MM.1S (cell line): ENCODE results near the gene RHBDD1.

ENCODE experiments used
- DNase-seq: peaks from one replicate; pipeline ENCODE4 v3.0.0-alpha.2; 2015
- H2AFZ ChIP-seq: fragments of 300-600 bp; sonication (generic); 2 replicates; pipeline ENCODE4 v1.6.0; 2016; ENCODE audit warnings: antibody characterized with exemption, low read length
- H3F3A ChIP-seq: fragments of 300-600 bp; sonication (generic); 2 replicates; pipeline ENCODE4 v1.6.1; 2016; ENCODE audit warnings: mild to moderate bottlenecking, antibody characterized with exemption, low read length, moderate library complexity, mixed read lengths; ENCODE audit not compliant: insufficient read depth
- H3K27ac ChIP-seq: fragments of 300-600 bp; sonication (generic); 2 replicates; pipeline ENCODE4 v1.5.1; 2016; ENCODE audit warnings: mild to moderate bottlenecking, low read length
- H3K27me3 ChIP-seq: fragments of 300-600 bp; sonication (generic); replicated peaks from 2 replicates; pipeline ENCODE4 v1.6.0; 2016; ENCODE audit warnings: low read length; ENCODE audit not compliant: insufficient read depth
- H3K36me3 ChIP-seq: fragments of 300-600 bp; sonication (generic); replicated peaks from 2 replicates; pipeline ENCODE4 v1.6.1; 2016; ENCODE audit warnings: mild to moderate bottlenecking, low read length, mixed read lengths; ENCODE audit not compliant: insufficient read depth
- H3K4me1 ChIP-seq: fragments of 300-600 bp; sonication (generic); 2 replicates; pipeline ENCODE4 v1.6.1; 2016; ENCODE audit warnings: low read length, mixed read lengths
- H3K4me2 ChIP-seq: fragments of 300-600 bp; sonication (generic); 2 replicates; pipeline ENCODE4 v1.6.0; 2016; ENCODE audit warnings: low read depth, low read length
- H3K4me3 ChIP-seq: fragments of 300-600 bp; sonication (generic); 2 replicates; pipeline ENCODE4 v1.5.1; 2016; ENCODE audit warnings: low read length, mixed read lengths
- H3K79me2 ChIP-seq: fragments of 300-600 bp; sonication (generic); 2 replicates; pipeline ENCODE4 v1.6.1; 2016; ENCODE audit warnings: mixed run types, low read length, mixed read lengths
- H3K9ac ChIP-seq: fragments of 300-600 bp; sonication (generic); 2 replicates; pipeline ENCODE4 v1.6.1; 2016; ENCODE audit warnings: low read length, mixed read lengths
- H3K9me2 ChIP-seq: fragments of 300-600 bp; sonication (generic); replicated peaks from 2 replicates; pipeline ENCODE4 v1.6.1; 2016; ENCODE audit warnings: mild to moderate bottlenecking, low read length, mixed read lengths; ENCODE audit not compliant: insufficient read depth
- H3K9me3 ChIP-seq: fragments of 300-600 bp; sonication (generic); replicated peaks from 2 replicates; pipeline ENCODE4 v1.6.1; 2016; ENCODE audit warnings: mild to moderate bottlenecking, low read length, mixed read lengths; ENCODE audit not compliant: insufficient read depth
- H4K20me1 ChIP-seq: fragments of 300-600 bp; sonication (generic); 2 replicates; pipeline ENCODE4 v1.6.1; 2016; ENCODE audit warnings: mild to moderate bottlenecking, low read length, moderate library complexity, mixed read lengths; ENCODE audit not compliant: insufficient read depth
- EZH2 ChIP-seq: fragments of 300-600 bp; sonication (generic); optimal IDR thresholded peaks from 2 replicates; pipeline ENCODE3; 2017; ENCODE audit warnings: low read depth, mild to moderate bottlenecking, antibody characterized with exemption, low read length, mixed read lengths
- EZH2phosphoT487 ChIP-seq: fragments of 300-600 bp; sonication (generic); IDR thresholded peaks from 2 replicates; pipeline ENCODE4 v1.6.1; 2018; ENCODE audit warnings: antibody characterized with exemption, low read length
- TF ChIP-seq, protein P1 (sequence below): fragments of 300-600 bp; sonication (generic); IDR thresholded peaks from 2 replicates; pipeline ENCODE4 v1.5.1; 2016; ENCODE audit warnings: antibody characterized with exemption, low read length, mixed read lengths

The RHBDD1 gene

DNA sequence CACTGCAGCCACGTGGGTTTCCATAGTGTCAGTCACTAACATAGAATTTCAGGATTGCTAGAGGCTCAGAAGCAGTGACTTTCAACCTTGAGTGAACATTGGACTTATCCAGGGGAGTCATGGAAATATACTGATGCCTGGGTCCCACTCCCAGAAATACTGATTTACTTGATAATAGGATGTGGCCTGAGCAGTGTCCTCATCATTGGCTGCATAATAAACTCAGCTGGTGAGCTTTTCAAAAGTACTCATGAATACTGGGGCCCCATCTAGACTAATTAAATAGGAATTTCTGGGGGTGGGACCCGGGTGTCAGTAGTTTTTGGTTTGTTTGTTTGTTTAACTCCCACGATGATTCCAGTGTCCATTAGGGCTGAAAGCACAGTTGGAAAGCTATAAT lies 186.8 kb downstream of the RHBDD1 start:
- Histone ChIP-seq H3K27ac (no peak overlapping the region), H4K20me1 (no peaks in the 10 kb centered on the region), H3K4me3 (no peak overlapping the region), H3K9me3 (no peaks in the 10 kb centered on the region), H3K9me2 (no peaks in the 10 kb centered on the region), H2AFZ (no peak overlapping the region), H3K79me2 (no peaks in the 10 kb centered on the region), H3K4me2 (no peak overlapping the region), H3K27me3 (no peaks in the 10 kb centered on the region), H3K36me3 (no peaks in the 10 kb centered on the region), H3K4me1 (no peaks in the 10 kb centered on the region), H3F3A (no peaks in the 10 kb centered on the region), H3K9ac (no peak overlapping the region)
- TF ChIP-seq EZH2phosphoT487 (no peak), EZH2 (no peak)
- TF ChIP-seq, protein P1, sequence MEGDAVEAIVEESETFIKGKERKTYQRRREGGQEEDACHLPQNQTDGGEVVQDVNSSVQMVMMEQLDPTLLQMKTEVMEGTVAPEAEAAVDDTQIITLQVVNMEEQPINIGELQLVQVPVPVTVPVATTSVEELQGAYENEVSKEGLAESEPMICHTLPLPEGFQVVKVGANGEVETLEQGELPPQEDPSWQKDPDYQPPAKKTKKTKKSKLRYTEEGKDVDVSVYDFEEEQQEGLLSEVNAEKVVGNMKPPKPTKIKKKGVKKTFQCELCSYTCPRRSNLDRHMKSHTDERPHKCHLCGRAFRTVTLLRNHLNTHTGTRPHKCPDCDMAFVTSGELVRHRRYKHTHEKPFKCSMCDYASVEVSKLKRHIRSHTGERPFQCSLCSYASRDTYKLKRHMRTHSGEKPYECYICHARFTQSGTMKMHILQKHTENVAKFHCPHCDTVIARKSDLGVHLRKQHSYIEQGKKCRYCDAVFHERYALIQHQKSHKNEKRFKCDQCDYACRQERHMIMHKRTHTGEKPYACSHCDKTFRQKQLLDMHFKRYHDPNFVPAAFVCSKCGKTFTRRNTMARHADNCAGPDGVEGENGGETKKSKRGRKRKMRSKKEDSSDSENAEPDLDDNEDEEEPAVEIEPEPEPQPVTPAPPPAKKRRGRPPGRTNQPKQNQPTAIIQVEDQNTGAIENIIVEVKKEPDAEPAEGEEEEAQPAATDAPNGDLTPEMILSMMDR, result no peak
- DNase-seq, result no peak

- no peak for DNase-seq
- Histone ChIP-seq H3K9me2 (no peaks in the 10 kb centered on the region), H3K4me2 (no peak overlapping the region), H3F3A (no peaks in the 10 kb centered on the region), H4K20me1 (no peaks in the 10 kb centered on the region), H3K27ac (no peak overlapping the region), H2AFZ (no peak overlapping the region), H3K9me3 (no peaks in the 10 kb centered on the region), H3K27me3 (no peaks in the 10 kb centered on the region), H3K36me3 (no peaks in the 10 kb centered on the region), H3K4me1 (no peaks in the 10 kb centered on the region), H3K79me2 (no peaks in the 10 kb centered on the region), H3K4me3 (no peak overlapping the region), H3K9ac (no peak overlapping the region)
- TF ChIP-seq EZH2 (no peak), EZH2phosphoT487 (no peak)
- TF ChIP-seq, protein P1, result no peak
Observed at GRCh38 chr2:227025510-227025909, 189.7 kb downstream of the RHBDD1 start.

- H3K9ac ChIP-seq, result no peak overlapping the region
- no peaks in the 10 kb centered on the region for H3K4me1 ChIP-seq
- H3K9me3 ChIP-seq, result no peaks in the 10 kb centered on the region
- H3K9me2 ChIP-seq, result no peaks in the 10 kb centered on the region
- no peak overlapping the region for H2AFZ ChIP-seq
- no peaks in the 10 kb centered on the region for H3F3A ChIP-seq
- H3K27ac ChIP-seq, result no peak overlapping the region
- H3K36me3 ChIP-seq, result no peaks in the 10 kb centered on the region
- H3K4me3 ChIP-seq, result no peak overlapping the region
- no peaks in the 10 kb centered on the region for H3K27me3 ChIP-seq
- H3K79me2 ChIP-seq, result no peaks in the 10 kb centered on the region
- no peak overlapping the region for H3K4me2 ChIP-seq
- DNase-seq, result no peak
- TF ChIP-seq EZH2phosphoT487 (no peak), EZH2 (no peak)
- TF ChIP-seq, protein P1, result no peak
- H4K20me1 ChIP-seq, result no peaks in the 10 kb centered on the region
Observed at GRCh38 chr2:227029426-227030105, 193.7 kb downstream of the RHBDD1 start.
